ENCODE data around the gene NR1H2. TPM values are rescaled to one million over a fixed set of nuclear protein-coding genes. Genes with fewer than 3 reads are reported as not detected.
"Not testable (repeated sequence)": the region's sequence is repeated elsewhere in the genome, so short reads cannot be mapped to it uniquely, and the experiment has no call there.

Gene NR1H2
- total and polyA plus RNA-seq, 12 donors = 64.0 to 125 (median 74.9) TPM

DNA sequence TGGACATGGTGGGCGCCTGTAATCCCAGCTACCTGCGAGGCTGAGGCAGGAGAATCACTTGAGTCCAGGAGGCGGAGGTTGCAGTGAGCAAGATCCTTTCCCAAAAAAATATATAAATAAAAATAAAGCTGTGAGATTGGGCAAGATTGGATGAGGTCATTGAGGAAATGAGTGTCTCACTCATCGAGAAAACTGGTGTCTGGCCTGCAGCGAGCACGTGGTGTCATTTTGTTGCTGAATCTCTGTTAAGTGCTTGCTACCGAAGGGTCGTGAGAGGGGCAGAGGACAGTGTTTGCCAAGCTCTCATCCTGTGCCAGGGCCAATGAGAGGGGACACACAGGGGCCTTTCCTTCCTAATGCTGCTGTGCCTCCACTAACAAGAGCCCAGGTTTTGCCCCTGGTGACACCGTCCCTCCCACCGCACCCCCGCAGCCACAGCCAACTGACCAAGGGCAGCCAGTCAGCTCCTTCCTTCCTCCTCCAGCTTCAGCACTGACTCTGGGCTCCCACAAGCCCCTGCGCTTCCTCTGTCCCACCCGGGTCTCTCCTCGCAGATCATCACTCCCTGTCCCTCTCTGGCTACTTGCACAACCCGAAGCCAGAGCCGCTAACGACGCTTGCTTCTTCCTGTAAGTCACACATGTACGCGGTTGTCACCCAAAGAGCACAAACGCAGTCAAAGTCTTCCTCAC, 11.1 kb downstream of the NR1H2 start:
- WGBS, 2 donors = 84% methylated on average over 21 of the region's 21 CpGs
- TF ChIP-seq, protein P1, sequence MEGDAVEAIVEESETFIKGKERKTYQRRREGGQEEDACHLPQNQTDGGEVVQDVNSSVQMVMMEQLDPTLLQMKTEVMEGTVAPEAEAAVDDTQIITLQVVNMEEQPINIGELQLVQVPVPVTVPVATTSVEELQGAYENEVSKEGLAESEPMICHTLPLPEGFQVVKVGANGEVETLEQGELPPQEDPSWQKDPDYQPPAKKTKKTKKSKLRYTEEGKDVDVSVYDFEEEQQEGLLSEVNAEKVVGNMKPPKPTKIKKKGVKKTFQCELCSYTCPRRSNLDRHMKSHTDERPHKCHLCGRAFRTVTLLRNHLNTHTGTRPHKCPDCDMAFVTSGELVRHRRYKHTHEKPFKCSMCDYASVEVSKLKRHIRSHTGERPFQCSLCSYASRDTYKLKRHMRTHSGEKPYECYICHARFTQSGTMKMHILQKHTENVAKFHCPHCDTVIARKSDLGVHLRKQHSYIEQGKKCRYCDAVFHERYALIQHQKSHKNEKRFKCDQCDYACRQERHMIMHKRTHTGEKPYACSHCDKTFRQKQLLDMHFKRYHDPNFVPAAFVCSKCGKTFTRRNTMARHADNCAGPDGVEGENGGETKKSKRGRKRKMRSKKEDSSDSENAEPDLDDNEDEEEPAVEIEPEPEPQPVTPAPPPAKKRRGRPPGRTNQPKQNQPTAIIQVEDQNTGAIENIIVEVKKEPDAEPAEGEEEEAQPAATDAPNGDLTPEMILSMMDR (IDR thresholded peaks at IDR 0.05) = no peak
- no peak for ATAC-seq
- Histone ChIP-seq H3K9me3 (no peaks in the 10 kb centered on the region), H3K4me1 (peaks cover 4 to 35% (median 12%) of the 10 kb centered on the region in 9 donors), H3K27ac (peak overlapping the region in 1 of 10 donors; percentile 87), H3K27me3 (no peaks in the 10 kb centered on the region), H3K36me3 (peaks cover 0 to 26% (median 3%) of the 10 kb centered on the region in 9 donors), H3K4me3 (peak overlapping the region in 1 of 10 donors; percentile 17)
- intact Hi-C loops (cut with DNase I) = no loop called here
- no peak for DNase-seq

DNA sequence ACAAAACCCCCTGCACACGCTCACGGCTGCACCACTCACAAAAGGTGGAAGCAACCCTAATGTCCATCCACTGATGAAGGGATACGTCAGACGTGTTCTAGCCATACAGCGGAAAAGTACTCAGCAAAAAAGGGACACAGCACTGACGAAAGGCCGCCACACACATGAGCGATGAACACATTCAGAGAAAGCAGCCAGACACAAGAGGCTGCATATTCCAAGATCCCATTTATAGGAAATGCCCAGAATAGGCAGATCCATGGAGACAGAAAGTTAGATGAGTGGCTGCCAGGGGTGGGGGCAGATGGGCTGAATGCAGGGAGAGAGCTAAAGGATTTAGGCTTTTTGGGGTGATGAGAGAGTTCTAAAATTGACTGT, 11.6 kb downstream of the NR1H2 start:
- TF ChIP-seq, protein P1 (IDR thresholded peaks at IDR 0.05) = no peak
- peaks cover 0 to 25% (median 0%) of the 10 kb centered on the region in 9 donors for H3K36me3 ChIP-seq
- DNase-seq (no peak), ATAC-seq (no peak)
- WGBS, 2 donors = 92 to 93% methylated on average over 8 of the region's 8 CpGs
- H3K27me3 ChIP-seq = no peaks in the 10 kb centered on the region
- intact Hi-C loops (cut with DNase I) = no loop called here
- H3K27ac ChIP-seq = peak overlapping the region in 1 of 10 donors; percentile 87
- peaks cover 4 to 35% (median 12%) of the 10 kb centered on the region in 9 donors for H3K4me1 ChIP-seq
- no peaks in the 10 kb centered on the region for H3K9me3 ChIP-seq
- H3K4me3 ChIP-seq = peak overlapping the region in 1 of 10 donors; percentile 17

DNA sequence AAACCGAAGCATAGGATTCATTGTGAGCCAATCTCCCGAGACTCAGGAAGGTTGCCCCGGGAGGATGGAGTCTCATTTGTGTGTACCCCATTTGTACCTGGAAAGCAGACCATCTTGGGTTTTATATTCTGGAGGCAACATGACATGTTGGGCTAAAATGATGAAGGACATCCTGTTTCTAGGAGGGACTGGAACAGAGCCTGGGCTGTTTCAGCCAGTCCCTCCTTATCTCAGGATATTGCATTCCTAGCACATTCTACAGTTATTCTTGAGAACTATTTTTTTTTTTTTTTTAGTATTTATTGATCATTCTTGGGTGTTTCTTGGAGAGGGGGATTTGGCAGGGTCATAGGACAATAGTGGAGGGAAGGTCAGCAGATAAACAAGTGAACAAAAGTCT, 14.0 kb downstream of the NR1H2 start:
- H3K27ac ChIP-seq; H3K4me3 ChIP-seq; DNase-seq; H3K27me3 ChIP-seq; intact Hi-C loops (cut with DNase I); H3K9me3 ChIP-seq; ATAC-seq: not testable (repeated sequence)
- Histone ChIP-seq H3K36me3 (peaks cover 0 to 29% (median 0%) of the 10 kb centered on the region in 9 donors), H3K4me1 (peaks cover 0 to 19% (median 2%) of the 10 kb centered on the region in 9 donors)
- 83 to 89% methylated on average over 3 of the region's 3 CpGs for WGBS, 2 donors

DNA sequence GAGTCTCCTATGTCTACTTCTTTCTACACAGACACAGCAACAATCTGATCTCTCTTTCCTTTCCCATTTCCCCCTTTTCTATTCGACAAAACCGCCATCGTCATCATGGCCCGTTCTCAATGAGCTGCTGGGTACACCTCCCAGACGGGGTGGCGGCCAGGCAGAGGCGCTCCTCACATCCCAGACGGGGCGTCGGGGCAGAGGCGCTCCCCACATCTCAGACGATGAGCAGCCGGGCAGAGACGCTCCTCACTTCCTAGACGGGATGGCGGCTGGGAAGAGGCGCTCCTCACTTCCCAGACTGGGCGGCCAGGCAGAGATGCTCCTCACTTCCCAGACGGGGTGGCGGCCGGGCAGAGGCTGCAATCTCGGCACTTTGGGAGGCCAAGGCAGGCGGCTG, 14.7 kb downstream of the NR1H2 start:
- H3K4me3 ChIP-seq; H3K9me3 ChIP-seq; H3K27me3 ChIP-seq; DNase-seq; intact Hi-C loops (cut with DNase I); ATAC-seq; H3K27ac ChIP-seq: not testable (repeated sequence)
- Histone ChIP-seq H3K4me1 (peaks cover 0 to 12% (median 0%) of the 10 kb centered on the region in 9 donors), H3K36me3 (peaks cover 0 to 29% (median 0%) of the 10 kb centered on the region in 9 donors)
- 93 to 96% methylated on average over 22 of the region's 23 CpGs for WGBS, 2 donors

DNA sequence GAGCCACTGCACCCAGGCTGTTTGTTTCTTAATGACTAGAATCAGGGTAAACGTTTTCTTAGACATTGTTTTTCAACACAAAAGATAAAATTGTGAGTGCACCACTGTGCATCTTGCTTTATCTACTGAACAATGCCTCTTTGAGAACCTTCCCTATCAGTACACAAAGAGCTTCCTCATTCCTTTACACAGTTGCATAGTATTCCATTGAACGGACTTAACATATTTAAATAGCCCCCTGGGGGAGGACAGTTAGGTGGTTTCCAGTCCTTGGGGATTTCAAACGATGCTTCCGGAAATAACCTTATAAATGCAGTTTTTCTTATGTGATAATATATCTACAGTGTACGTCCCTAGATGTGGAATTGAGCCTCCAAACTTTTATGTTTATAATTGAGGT, 16.5 kb downstream of the NR1H2 start:
- Histone ChIP-seq H3K9me3 (no peaks in the 10 kb centered on the region), H3K27ac (no peak overlapping the region), H3K4me1 (no peaks in the 10 kb centered on the region), H3K27me3 (no peaks in the 10 kb centered on the region), H3K36me3 (peaks cover 0 to 28% (median 0%) of the 10 kb centered on the region in 9 donors), H3K4me3 (no peak overlapping the region)
- TF ChIP-seq, protein P1 (IDR thresholded peaks at IDR 0.05) = no peak
- no peak for DNase-seq
- no peak for ATAC-seq
- intact Hi-C loops (cut with DNase I) = no loop called here
- 92 to 96% methylated on average over 5 of the region's 5 CpGs for WGBS, 2 donors
